ENCODE measurements around the gene TEP1.

Gene TEP1

GRCh38 chr14:20440465-20440864 lies 27.2 kb upstream of the TEP1 start:
- no peak for TF ChIP-seq CTCF (IDR thresholded peaks at IDR 0.05)
- Histone ChIP-seq H3K27ac (no peak overlapping the region), H3K4me3 (no peak overlapping the region)
- peak; percentile 22 for DNase-seq (ENCODE audit: low spot score)

- DNase-seq (ENCODE audit: low spot score), result no peak
- Histone ChIP-seq H3K27ac (no peak overlapping the region), H3K4me3 (no peak overlapping the region)
- no peak for TF ChIP-seq CTCF (IDR thresholded peaks at IDR 0.05)
These were observed 25.4 kb upstream of the TEP1 start for GRCh38 chr14:20438664-20439063.

DNA sequence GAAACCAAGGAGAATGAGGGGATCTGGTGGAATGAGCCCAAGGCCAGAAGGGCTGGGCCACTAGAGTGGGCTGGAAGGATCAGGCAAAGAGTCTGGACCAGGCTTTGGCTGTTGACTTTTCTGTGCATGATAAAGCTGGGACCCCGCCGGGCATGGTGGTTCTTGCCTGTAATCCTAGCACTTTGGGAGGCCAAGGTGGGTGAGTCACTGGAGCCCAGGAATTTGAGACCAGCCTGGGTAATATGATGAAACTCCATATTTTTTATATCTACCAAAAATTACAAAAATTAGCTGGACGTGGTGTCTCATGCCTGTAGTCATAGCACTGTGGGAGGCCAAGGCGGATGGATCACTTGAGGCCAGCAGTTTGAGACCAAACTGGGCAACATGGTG lies 23.1 kb upstream of the TEP1 start:
- Histone ChIP-seq H3K27ac (no peak overlapping the region), H3K4me3 (no peak overlapping the region)
- TF ChIP-seq CTCF (IDR thresholded peaks at IDR 0.05), result no peak
- no peak for DNase-seq (ENCODE audit: low spot score)

DNA sequence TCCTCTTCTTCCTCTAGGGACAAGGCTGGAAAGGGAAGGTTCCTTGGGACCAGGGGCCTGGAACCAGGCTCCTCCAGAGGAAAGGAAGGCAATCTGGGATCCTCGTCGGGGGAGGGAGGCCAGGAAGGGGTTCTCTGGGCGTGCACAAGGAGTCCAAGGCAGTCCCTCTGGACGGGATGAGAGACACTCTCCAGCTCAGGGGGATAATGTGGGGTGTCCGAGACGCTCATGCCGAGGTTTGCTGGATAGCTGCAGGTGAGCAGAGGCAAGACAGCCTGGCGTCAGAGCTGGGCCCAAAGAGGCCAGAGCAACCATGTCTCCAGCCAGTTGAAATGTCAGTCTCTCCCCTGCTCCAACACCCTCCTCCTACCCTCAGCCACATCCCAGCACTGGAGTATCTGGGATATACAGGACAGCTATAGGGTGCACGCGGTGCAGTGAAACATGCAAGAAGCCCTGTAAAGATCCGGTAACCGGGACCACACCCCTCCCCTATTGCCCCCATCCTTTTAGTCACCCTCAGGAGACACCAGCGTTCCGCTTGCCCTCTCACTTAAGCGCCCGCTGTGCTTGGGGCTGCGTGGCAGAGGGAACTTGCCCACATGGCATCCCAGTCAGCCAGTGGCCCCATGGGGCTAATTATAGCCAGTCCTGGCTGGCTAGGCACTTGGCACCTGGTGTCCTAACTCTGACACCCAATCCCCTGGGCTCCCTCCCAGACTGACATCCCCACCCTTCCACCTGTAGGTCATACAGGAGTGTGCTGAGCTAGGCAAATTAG lies 22.5 kb upstream of the TEP1 start, which contains the start of gene KLHL33:
KLHL33 (minus strand) TSS at position 585 of the 781 bp plus-strand sequence; CDS start at position 230, 355 bp downstream.
- Histone ChIP-seq H3K4me3 (peak within 1 kb of the TSS; percentile 61), H3K27ac (peak within 1 kb of the TSS in 1 of 2 donors; percentile 64)
- no peak for DNase-seq (ENCODE audit: low spot score)
- TF ChIP-seq CTCF (IDR thresholded peaks at IDR 0.05), result no peak

- DNase-seq (ENCODE audit: low spot score), result no peak
- Histone ChIP-seq H3K4me3 (peak overlapping the region; percentile 61), H3K27ac (peak overlapping the region in 1 of 2 donors; percentile 64)
- no peak for TF ChIP-seq CTCF (IDR thresholded peaks at IDR 0.05)
These were observed 21.6 kb upstream of the TEP1 start for GRCh38 chr14:20434701-20435581.

DNA sequence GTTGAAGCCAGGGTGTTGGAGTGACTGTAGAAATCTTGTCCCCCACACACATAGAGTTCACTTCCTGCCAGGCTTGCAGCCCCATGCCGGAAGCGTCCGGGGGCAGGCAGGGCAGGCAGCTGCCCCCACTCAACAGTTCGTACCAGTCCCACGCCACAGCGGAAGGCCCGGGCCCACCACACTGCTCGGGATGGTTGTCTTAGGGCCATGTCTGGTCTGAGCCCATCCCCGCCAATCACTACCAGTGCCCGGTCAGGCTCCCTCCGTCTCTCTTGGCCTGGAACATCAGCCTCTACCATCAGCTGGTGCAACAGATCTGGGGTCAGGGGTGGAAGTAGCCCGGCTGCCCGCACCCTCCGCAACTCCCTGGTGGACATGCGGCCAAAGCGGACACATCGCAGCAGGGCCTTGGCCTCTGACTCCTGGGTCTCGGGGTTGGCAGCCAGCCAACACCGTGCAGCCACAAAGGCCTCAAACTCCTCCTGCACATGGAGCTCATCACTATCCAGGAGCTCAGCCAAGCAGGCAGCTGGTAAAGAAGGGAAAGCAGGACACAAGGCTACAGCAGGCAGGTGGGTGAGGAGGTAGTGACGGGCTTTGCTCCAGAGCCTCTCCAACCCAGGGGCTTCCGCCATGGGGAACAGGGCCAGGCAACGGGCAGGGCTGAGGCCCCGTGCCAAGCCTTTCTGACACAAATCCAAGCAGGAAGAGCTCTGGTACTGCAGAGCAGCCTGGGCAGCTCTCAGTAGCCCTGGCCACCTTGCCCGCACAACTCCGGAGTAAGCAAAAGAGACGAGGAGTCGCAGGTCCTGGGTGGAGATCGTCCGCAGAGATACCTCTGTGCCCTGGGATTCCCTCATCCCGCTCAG lies 16.7 kb upstream of the TEP1 start:
- no peak for DNase-seq (ENCODE audit: low spot score)
- no peak for TF ChIP-seq CTCF (IDR thresholded peaks at IDR 0.05)
- no peak overlapping the region for H3K4me3 ChIP-seq

More for the DNA sequence above, 16.7 kb upstream of the TEP1 start:
- H3K27ac ChIP-seq, result no peak overlapping the region

All from coronary artery (tissue), 2 donors.